Fibroblast of skin of right biceps (primary cell): Measurements from ENCODE around the gene MREG.
"Not testable (repeated sequence)": the region's sequence is repeated elsewhere in the genome, so short reads cannot be mapped to it uniquely, and the experiment has no call there.

Experiments
- DNase-seq: peaks from one replicate; pipeline ENCODE4 v3.0.0-alpha.2; 2013

The MREG gene

GRCh38 chr2:216018709-216019108 is 5.4 kb upstream of the MREG start:
- no peak for DNase-seq

- no peak for DNase-seq
These were observed 4.0 kb upstream of the MREG start for GRCh38 chr2:216017365-216017764.

GRCh38 chr2:216016581-216016980 is 3.2 kb upstream of the MREG start:
- no peak for DNase-seq

GRCh38 chr2:216015722-216016464 is 2.5 kb upstream of the MREG start:
- DNase-seq: no peak

- no peak for DNase-seq
These were observed 1.6 kb upstream of the MREG start for GRCh38 chr2:216014986-216015385.

GRCh38 chr2:216014006-216014405 is 655 bp upstream of the MREG start:
- no peak for DNase-seq

- DNase-seq: no peak
These were observed 596 bp downstream of the MREG start for GRCh38 chr2:216012830-216013079.

GRCh38 chr2:216012133-216012829 is 1.1 kb downstream of the MREG start:
- DNase-seq: no peak

GRCh38 chr2:216009215-216009614 is 4.1 kb downstream of the MREG start:
- DNase-seq: not testable (repeated sequence)

GRCh38 chr2:216008387-216008786 is 5.0 kb downstream of the MREG start:
- DNase-seq: no peak

- DNase-seq: no peak
These were observed 7.1 kb downstream of the MREG start for GRCh38 chr2:216006164-216006663.

- no peak for DNase-seq
These were observed 8.6 kb downstream of the MREG start for GRCh38 chr2:216004697-216005283.

GRCh38 chr2:216003876-216004696 is 9.3 kb downstream of the MREG start:
- DNase-seq: no peak

- DNase-seq: no peak
These were observed 10.7 kb downstream of the MREG start for GRCh38 chr2:216002693-216003092.

GRCh38 chr2:216002101-216002678 is 11.2 kb downstream of the MREG start:
- DNase-seq: no peak

- no peak for DNase-seq
These were observed 11.9 kb downstream of the MREG start for GRCh38 chr2:216001216-216002100.

GRCh38 chr2:215998636-215999035 is 14.7 kb downstream of the MREG start:
- DNase-seq: no peak

GRCh38 chr2:215997219-215997618 is 16.1 kb downstream of the MREG start:
- DNase-seq: no peak

GRCh38 chr2:215994911-215995310 is 18.4 kb downstream of the MREG start:
- DNase-seq: no peak

GRCh38 chr2:215988556-215989207 is 24.7 kb downstream of the MREG start:
- not testable (repeated sequence) for DNase-seq

- no peak for DNase-seq
These were observed 28.1 kb downstream of the MREG start for GRCh38 chr2:215985257-215985656.
